SU-DHL-6 (cell line): ENCODE data around the gene CRK.

Experiments used
- CTCF ChIP-seq: fragments of 200-600 bp; sonication (generic); IDR thresholded peaks from one replicate; pipeline ENCODE4 v1.5.1; 2017; ENCODE audit warnings: antibody characterized with exemption, mild to moderate bottlenecking, low read length, moderate library complexity; ENCODE audit not compliant: insufficient read depth, poor library complexity, severe bottlenecking
- EZH2phosphoT487 ChIP-seq: fragments of 200-600 bp; sonication (generic), shearing (Covaris generic); conservative IDR thresholded peaks from 2 replicates; pipeline ENCODE4 v1.6.1; 2018; ENCODE audit warnings: mild to moderate bottlenecking, antibody characterized with exemption, low read length, moderate library complexity, mixed read lengths

GRCh38 chr17:1480747-1481465 is 24.9 kb upstream of the CRK start:
- no peak for TF ChIP-seq CTCF
- TF ChIP-seq EZH2phosphoT487, result no peak
